ENCODE data around the gene FSTL4. TPM values are rescaled to one million over a fixed set of nuclear protein-coding genes. Genes with fewer than 3 reads are reported as not detected.

Gene FSTL4
- polyA plus RNA-seq, 1 donor (not counting 4 experiments of a cell fraction or from before 2014, with no cell fraction given): 1.7 TPM

DNA sequence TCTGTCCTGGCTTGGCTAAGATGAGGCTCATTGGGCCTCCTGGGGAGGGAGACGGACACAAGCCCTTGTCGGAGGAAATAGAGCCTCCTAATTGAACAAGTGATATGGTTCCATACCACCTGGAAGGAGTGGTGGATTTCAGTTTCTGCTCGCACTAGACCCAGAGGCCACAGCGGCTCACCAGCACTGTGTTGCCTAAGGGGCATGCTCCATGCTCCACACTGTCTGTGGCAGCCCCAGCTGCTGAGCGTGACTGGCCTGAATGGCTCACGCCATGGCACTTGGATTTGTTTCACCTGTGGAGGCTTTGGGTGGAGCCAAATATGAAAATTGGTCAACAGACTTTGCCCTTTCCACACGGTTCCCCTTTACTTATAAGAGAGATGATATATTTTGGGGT lies 379.4 kb downstream of the FSTL4 start:
- no peak for FAIRE-seq

DNA sequence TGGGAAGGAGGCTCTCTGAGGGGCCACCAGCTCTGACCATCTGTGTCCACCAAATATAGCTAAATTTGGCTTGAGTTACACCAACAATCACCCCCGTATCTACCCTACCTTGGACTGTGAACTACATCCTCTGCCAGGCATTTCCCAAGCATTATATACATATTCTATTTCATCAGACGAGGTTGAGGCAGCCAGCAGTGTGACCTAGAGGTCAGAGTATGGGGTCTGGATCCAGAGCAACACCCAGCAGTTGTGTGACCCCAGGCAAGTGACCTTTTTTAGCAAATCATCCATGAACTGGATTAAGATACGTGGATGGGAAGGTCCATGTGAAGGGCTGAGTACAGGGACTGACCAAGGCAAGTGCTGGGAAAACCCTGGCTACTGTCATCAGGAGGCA lies 379.9 kb downstream of the FSTL4 start:
- H2AFZ ChIP-seq (ENCODE audit: control insufficient read depth, low read length): no peak overlapping the region
- FAIRE-seq: no peak
- DNase-seq (ENCODE audit: low read depth, low spot score): no peak
- H3K9me3 ChIP-seq (ENCODE audit: control insufficient read depth, low read depth, low read length): no peaks in the 10 kb centered on the region
- H3K9ac ChIP-seq (ENCODE audit: control insufficient read depth, extremely low read depth, insufficient read depth, low read length): no peak overlapping the region
- dilution Hi-C loops (cut with MboI; ENCODE audit: extremely low pct_ligation_motif_present, low sequenced_read_pairs): no loop called here
- H3K79me2 ChIP-seq (ENCODE audit: control insufficient read depth, insufficient read depth, low read length): no peaks in the 10 kb centered on the region
- H4K20me1 ChIP-seq (ENCODE audit: control insufficient read depth, extremely low read depth, insufficient read depth, low read length): no peaks in the 10 kb centered on the region
- no peak for TF ChIP-seq EZH2 (IDR thresholded peaks at IDR 0.05; ENCODE audit: low read length)
- TF ChIP-seq, protein P1, sequence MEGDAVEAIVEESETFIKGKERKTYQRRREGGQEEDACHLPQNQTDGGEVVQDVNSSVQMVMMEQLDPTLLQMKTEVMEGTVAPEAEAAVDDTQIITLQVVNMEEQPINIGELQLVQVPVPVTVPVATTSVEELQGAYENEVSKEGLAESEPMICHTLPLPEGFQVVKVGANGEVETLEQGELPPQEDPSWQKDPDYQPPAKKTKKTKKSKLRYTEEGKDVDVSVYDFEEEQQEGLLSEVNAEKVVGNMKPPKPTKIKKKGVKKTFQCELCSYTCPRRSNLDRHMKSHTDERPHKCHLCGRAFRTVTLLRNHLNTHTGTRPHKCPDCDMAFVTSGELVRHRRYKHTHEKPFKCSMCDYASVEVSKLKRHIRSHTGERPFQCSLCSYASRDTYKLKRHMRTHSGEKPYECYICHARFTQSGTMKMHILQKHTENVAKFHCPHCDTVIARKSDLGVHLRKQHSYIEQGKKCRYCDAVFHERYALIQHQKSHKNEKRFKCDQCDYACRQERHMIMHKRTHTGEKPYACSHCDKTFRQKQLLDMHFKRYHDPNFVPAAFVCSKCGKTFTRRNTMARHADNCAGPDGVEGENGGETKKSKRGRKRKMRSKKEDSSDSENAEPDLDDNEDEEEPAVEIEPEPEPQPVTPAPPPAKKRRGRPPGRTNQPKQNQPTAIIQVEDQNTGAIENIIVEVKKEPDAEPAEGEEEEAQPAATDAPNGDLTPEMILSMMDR (optimal IDR thresholded peaks at IDR 0.05 in 1 of 3, IDR thresholded peaks at IDR 0.05 in 1 of 3, conservative IDR thresholded peaks at IDR 0.05 in 1 of 3; ENCODE audit: extremely low read depth in 1 of 3, insufficient read depth in 2 of 3, low read length in 3 of 3): no peak
- H3K9me1 ChIP-seq (ENCODE audit: control insufficient read depth, extremely low read depth, insufficient read depth, low read length): no peaks in the 10 kb centered on the region
- H3K4me2 ChIP-seq (ENCODE audit: control insufficient read depth, extremely low read depth, insufficient read depth, low read depth, low read length): no peak overlapping the region
- H3K36me3 ChIP-seq (ENCODE audit: control insufficient read depth in 2 of 2, extremely low read depth in 1 of 2, insufficient read depth in 2 of 2, low read length in 2 of 2): no peaks in the 10 kb centered on the region
- no peaks in the 10 kb centered on the region for H3K27me3 ChIP-seq (ENCODE audit: control insufficient read depth, extremely low read depth, insufficient read depth, low read length)
- H3K4me3 ChIP-seq (ENCODE audit: control insufficient read depth in 2 of 3, extremely low read depth in 1 of 3, insufficient read depth in 2 of 3, low read depth in 1 of 3, low read length in 3 of 3): no peak overlapping the region
- H3K4me1 ChIP-seq (ENCODE audit: control insufficient read depth, extremely low read depth, insufficient read depth, low read length): peaks cover 59% of the 10 kb centered on the region
- H3K27ac ChIP-seq (ENCODE audit: control insufficient read depth, insufficient read depth, low read length): no peak overlapping the region

More for the DNA sequence above, 379.4 kb downstream of the FSTL4 start:
- TF ChIP-seq EZH2 (IDR thresholded peaks at IDR 0.05; ENCODE audit: low read length): no peak
- TF ChIP-seq, protein P1 (optimal IDR thresholded peaks at IDR 0.05 in 1 of 3, IDR thresholded peaks at IDR 0.05 in 1 of 3, conservative IDR thresholded peaks at IDR 0.05 in 1 of 3; ENCODE audit: extremely low read depth in 1 of 3, insufficient read depth in 2 of 3, low read length in 3 of 3): no peak
- peaks cover 54% of the 10 kb centered on the region for H3K4me1 ChIP-seq (ENCODE audit: control insufficient read depth, extremely low read depth, insufficient read depth, low read length)
- no peak overlapping the region for H3K27ac ChIP-seq (ENCODE audit: control insufficient read depth, insufficient read depth, low read length)
- no peak overlapping the region for H3K9ac ChIP-seq (ENCODE audit: control insufficient read depth, extremely low read depth, insufficient read depth, low read length)
- no peak overlapping the region for H2AFZ ChIP-seq (ENCODE audit: control insufficient read depth, low read length)
- no peak for DNase-seq (ENCODE audit: low read depth, low spot score)
- H3K4me3 ChIP-seq (ENCODE audit: control insufficient read depth in 2 of 3, extremely low read depth in 1 of 3, insufficient read depth in 2 of 3, low read depth in 1 of 3, low read length in 3 of 3): no peak overlapping the region
- dilution Hi-C loops (cut with MboI; ENCODE audit: extremely low pct_ligation_motif_present, low sequenced_read_pairs): no loop called here
- no peaks in the 10 kb centered on the region for H3K27me3 ChIP-seq (ENCODE audit: control insufficient read depth, extremely low read depth, insufficient read depth, low read length)
- H3K36me3 ChIP-seq (ENCODE audit: control insufficient read depth in 2 of 2, extremely low read depth in 1 of 2, insufficient read depth in 2 of 2, low read length in 2 of 2): no peaks in the 10 kb centered on the region
- no peaks in the 10 kb centered on the region for H3K9me1 ChIP-seq (ENCODE audit: control insufficient read depth, extremely low read depth, insufficient read depth, low read length)
- H4K20me1 ChIP-seq (ENCODE audit: control insufficient read depth, extremely low read depth, insufficient read depth, low read length): no peaks in the 10 kb centered on the region
- no peaks in the 10 kb centered on the region for H3K9me3 ChIP-seq (ENCODE audit: control insufficient read depth, low read depth, low read length)
- no peak overlapping the region for H3K4me2 ChIP-seq (ENCODE audit: control insufficient read depth, extremely low read depth, insufficient read depth, low read depth, low read length)
- H3K79me2 ChIP-seq (ENCODE audit: control insufficient read depth, insufficient read depth, low read length): no peaks in the 10 kb centered on the region

All from keratinocyte (primary cell).